Colonic mucosa (tissue), 4 donors: ENCODE results near the gene PPP1R14C. TPM values are rescaled to one million over a fixed set of nuclear protein-coding genes. Genes with fewer than 3 reads are reported as not detected.

Experiments used
- DNase-seq: peaks from one replicate; pipeline ENCODE4 v3.0.0-alpha.2; 2020
- H3K27ac ChIP-seq: fragments of 200-600 bp; one replicate; pipeline ENCODE4 v1.8.0; 2021
- H3K27me3 ChIP-seq: fragments of 200-600 bp; one replicate; pipeline ENCODE4 v1.8.0; 2021
- H3K36me3 ChIP-seq: fragments of 200-600 bp; one replicate; pipeline ENCODE4 v1.8.0; 2021
- H3K4me1 ChIP-seq: fragments of 200-600 bp; one replicate; pipeline ENCODE4 v1.8.0; 2021; ENCODE audit warnings: mild to moderate bottlenecking
- H3K4me3 ChIP-seq: fragments of 200-600 bp; one replicate; pipeline ENCODE4 v1.8.0; 2021
- H3K9ac ChIP-seq, 2 donors: one replicate each; pipeline ENCODE4 v1.7.0; 2013; ENCODE audit warnings: control low read depth in 2 of 2, low read depth in 2 of 2, low read length in 2 of 2
- H3K9me3 ChIP-seq: fragments of 200-600 bp; one replicate; pipeline ENCODE4 v1.8.0; 2021
- intact Hi-C: fragments of 100-400 bp; cut with DNase I; formaldehyde crosslinking; loops from one replicate; pipeline ENCODE4 v1.14.1; 2022
- total RNA-seq, 2 donors: library from RNA; stranded (reverse); fragmentation: NEBNext Ultra II Directional in 1 of 2; extraction: Animal tissue kit (Norgen Biotek cat#: 25700) in 1 of 2; gene quantifications; one replicate each; pipeline ENCODE4 v1.2.1, GENCODE V29; 2021
- TF ChIP-seq, protein P1 (sequence below): fragments of 200-600 bp; IDR thresholded peaks from one replicate; pipeline ENCODE4 v1.8.0; 2022; ENCODE audit warnings: antibody characterized with exemption, mild to moderate bottlenecking
- donor health status: healthy.
- donor health status: DM: no; HTN: no; CAD: no.
- donor health status: DM: no; HTN: no; CAD: no.

PPP1R14C gene
- total RNA-seq, 2 donors from 2014 or later: 23.7 to 27.3 TPM

DNA sequence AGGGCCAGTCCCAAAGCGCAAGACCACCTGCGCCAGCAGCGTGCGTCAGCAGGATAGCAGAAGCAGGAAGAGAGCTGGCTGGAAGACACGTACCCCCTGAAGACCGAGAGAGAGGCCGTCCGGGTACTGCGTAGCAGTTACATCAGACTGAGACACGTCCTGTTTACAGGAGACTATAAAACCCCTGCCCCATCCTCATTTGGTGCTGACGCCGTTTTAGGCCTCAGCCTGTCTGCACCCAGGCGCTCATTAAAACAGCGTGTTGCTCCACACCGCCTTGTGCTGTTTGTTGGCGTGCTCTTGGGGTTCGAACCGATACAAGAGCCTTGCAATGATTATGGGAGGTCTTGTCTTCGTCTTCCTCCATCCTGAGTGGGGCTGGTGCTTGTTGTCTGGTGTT, 42.1 kb upstream of the PPP1R14C start:
- intact Hi-C loops: no loop called here

DNA sequence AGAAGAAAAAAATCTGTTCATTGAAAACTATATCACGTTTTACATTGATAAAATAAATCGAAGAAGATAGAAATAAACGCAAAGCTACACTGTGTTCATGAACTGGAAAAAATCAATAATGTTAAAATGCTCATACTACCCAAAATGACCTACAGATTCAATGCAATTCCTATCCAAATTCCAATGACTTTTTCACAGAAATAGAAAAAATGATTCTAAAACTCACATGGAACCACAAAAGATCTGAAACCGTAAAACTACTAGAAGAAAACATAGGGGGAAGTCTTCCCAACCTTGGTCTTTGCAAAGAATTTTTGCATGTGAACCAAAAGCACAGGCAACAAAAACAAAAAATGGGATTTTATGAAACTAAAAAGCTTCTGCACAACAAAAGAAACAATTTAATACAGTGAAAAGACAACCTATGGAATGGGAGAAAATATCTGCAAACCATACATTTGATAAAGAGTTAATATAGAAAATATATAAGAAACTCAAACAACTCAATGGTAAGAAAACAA, 40.0 kb upstream of the PPP1R14C start:
- Histone ChIP-seq H3K27ac (no peak overlapping the region), H3K9ac (no peak overlapping the region), H3K36me3 (no peaks in the 10 kb centered on the region), H3K4me3 (no peak overlapping the region), H3K4me1 (no peaks in the 10 kb centered on the region), H3K27me3 (no peaks in the 10 kb centered on the region), H3K9me3 (no peaks in the 10 kb centered on the region)
- DNase-seq: no peak
- TF ChIP-seq, protein P1, sequence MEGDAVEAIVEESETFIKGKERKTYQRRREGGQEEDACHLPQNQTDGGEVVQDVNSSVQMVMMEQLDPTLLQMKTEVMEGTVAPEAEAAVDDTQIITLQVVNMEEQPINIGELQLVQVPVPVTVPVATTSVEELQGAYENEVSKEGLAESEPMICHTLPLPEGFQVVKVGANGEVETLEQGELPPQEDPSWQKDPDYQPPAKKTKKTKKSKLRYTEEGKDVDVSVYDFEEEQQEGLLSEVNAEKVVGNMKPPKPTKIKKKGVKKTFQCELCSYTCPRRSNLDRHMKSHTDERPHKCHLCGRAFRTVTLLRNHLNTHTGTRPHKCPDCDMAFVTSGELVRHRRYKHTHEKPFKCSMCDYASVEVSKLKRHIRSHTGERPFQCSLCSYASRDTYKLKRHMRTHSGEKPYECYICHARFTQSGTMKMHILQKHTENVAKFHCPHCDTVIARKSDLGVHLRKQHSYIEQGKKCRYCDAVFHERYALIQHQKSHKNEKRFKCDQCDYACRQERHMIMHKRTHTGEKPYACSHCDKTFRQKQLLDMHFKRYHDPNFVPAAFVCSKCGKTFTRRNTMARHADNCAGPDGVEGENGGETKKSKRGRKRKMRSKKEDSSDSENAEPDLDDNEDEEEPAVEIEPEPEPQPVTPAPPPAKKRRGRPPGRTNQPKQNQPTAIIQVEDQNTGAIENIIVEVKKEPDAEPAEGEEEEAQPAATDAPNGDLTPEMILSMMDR: no peak
- intact Hi-C loops: no loop called here

More for the DNA sequence above, 42.1 kb upstream of the PPP1R14C start:
- H3K27me3 ChIP-seq: no peaks in the 10 kb centered on the region
- DNase-seq: no peak
- no peaks in the 10 kb centered on the region for H3K36me3 ChIP-seq
- no peak overlapping the region for H3K4me3 ChIP-seq
- no peak overlapping the region for H3K27ac ChIP-seq
- no peaks in the 10 kb centered on the region for H3K9me3 ChIP-seq
- no peaks in the 10 kb centered on the region for H3K4me1 ChIP-seq
- TF ChIP-seq, protein P1: no peak
- H3K9ac ChIP-seq: no peak overlapping the region

DNA sequence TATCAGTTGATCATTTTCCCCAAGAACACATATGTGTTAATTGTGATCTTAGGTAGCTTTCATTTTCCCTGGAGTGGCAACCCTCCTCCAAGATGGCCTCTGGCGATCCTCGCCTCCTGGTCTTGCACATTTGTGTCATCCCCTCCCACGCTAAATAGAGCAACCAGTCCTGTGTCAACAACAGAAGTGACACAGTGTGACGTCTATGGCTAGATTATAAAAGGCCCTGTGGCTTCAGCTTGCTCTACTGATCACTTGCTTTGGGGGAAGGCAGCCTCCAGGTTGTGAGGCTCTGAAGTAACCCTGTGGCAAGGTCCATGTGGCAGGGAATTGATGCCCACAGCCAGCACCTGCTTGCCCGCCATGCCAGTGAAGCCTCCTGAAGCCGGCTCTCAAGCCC, 30.6 kb upstream of the PPP1R14C start:
- no peaks in the 10 kb centered on the region for H3K36me3 ChIP-seq
- TF ChIP-seq, protein P1: no peak
- H3K9ac ChIP-seq: no peak overlapping the region
- H3K27me3 ChIP-seq: no peaks in the 10 kb centered on the region
- no peak for DNase-seq
- intact Hi-C loops: no loop called here
- H3K4me1 ChIP-seq: no peaks in the 10 kb centered on the region
- H3K4me3 ChIP-seq: no peak overlapping the region
- no peak overlapping the region for H3K27ac ChIP-seq
- no peaks in the 10 kb centered on the region for H3K9me3 ChIP-seq

DNA sequence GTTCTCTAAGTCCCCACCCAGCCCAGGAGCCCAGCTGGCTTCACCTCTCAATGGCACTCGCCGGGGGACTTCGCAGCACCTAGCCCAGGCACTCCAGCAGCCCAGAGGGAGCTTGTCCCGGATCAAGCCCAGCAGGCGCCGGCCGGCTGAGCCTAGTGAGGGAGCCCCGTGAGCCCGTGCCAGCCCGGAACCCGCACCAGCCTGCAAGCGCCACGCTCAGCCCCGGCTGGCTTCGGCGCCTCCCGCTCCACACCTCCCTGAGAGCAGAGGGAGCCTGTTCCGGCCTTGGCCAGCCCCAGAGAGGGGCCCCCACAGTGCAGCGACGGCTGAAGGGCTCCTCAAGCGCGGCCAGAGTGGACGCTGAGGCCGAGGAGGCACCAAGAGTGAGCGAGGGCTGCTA, 27.1 kb upstream of the PPP1R14C start:
- H3K9me3 ChIP-seq: no peaks in the 10 kb centered on the region
- H3K9ac ChIP-seq: no peak overlapping the region
- no peaks in the 10 kb centered on the region for H3K36me3 ChIP-seq
- no peak for DNase-seq
- intact Hi-C loops: no loop called here
- no peak overlapping the region for H3K4me3 ChIP-seq
- H3K27me3 ChIP-seq: no peaks in the 10 kb centered on the region
- H3K4me1 ChIP-seq: no peaks in the 10 kb centered on the region
- no peak overlapping the region for H3K27ac ChIP-seq
- TF ChIP-seq, protein P1: no peak

DNA sequence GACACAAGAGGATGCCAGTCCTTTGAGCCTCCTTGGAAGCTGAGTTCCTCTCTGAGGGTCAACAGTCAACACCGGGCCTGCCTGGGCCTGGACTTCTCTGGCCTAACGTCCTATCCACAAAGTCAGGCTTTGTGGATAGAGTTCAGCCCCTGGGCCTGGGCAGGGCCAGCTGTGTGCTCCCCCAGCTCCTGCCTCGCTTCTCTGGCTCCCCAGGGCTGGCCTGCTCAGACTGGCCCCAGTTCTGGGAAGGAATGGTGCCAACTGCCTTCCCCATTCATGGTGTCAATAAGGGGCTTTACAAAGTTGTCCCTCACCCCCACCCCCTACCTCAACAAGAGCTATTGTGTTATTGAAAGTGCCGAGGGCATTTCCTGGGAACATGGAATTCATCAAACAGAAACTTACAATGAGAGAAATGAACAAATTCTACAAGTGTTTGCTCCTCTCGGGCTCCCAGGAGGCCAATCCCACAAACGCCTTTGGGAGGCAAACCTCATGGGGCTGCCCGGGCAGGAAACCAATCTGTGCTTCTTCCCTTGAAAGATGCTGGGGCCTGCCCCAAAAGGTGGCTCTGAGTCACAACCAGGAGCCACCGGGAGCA, 26.5 kb upstream of the PPP1R14C start:
- no peaks in the 10 kb centered on the region for H3K27me3 ChIP-seq
- TF ChIP-seq, protein P1: no peak
- no peak overlapping the region for H3K9ac ChIP-seq
- H3K27ac ChIP-seq: no peak overlapping the region
- no peaks in the 10 kb centered on the region for H3K9me3 ChIP-seq
- no peak for DNase-seq
- H3K4me1 ChIP-seq: no peaks in the 10 kb centered on the region
- H3K4me3 ChIP-seq: no peak overlapping the region
- intact Hi-C loops: no loop called here
- no peaks in the 10 kb centered on the region for H3K36me3 ChIP-seq
